HG03457 (cell line): ENCODE data around the gene PALM3.
"Not testable (repeated sequence)": the region's sequence is repeated elsewhere in the genome, so short reads cannot be mapped to it uniquely, and the experiment has no call there.

Experiments
- ATAC-seq: cut with Tn5 transposase; IDR thresholded peaks from one replicate; pipeline ENCODE4 v1.9.1; 2021; ENCODE audit warnings: moderate number of reproducible peaks; ENCODE audit not compliant: unreplicated experiment

PALM3 gene

GRCh38 chr19:14035706-14036105, 26.2 kb downstream of the PALM3 start:
- ATAC-seq: no peak

GRCh38 chr19:14035159-14035558, 26.7 kb downstream of the PALM3 start:
- not testable (repeated sequence) for ATAC-seq

GRCh38 chr19:14033946-14034345, 27.9 kb downstream of the PALM3 start:
- no peak for ATAC-seq

DNA sequence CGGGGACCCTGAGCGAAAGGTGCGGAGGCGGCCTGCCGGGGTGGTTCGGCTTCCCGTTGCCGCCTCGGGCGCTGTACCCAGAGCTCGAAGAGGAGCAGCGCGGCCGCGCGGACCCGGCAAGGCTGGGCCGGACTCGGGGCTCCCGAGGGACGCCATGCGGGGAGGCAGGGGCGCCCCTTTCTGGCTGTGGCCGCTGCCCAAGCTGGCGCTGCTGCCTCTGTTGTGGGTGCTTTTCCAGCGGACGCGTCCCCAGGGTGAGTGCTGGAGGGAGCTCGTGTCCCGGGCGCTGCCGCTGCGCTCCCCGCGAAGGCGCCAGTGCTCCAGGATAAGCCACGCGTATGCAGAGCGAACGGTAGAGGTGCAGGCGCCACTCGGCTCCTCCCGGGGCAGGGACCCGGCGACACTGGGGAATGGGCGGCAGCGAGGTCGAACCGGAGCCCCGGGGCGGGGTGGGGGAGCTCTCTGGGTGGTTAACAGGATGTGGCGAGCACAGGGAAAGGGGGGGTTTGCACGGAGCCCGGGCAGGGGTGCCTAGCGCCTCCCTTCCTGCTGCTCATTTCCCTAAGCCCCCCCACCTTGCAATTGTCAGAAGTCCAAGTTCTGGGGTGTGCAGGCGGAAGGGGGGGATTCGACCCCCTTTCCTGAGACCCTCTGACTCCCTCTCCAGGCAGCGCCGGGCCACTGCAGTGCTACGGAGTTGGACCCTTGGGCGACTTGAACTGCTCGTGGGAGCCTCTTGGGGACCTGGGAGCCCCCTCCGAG, 30.0 kb downstream of the PALM3 start, which contains the start of gene IL27RA:
Gene IL27RA, plus strand, starts transcription at position 44 of the 762 bp plus-strand sequence. Its CDS starts 111 bp downstream, at position 155.
- ATAC-seq: no peak

DNA sequence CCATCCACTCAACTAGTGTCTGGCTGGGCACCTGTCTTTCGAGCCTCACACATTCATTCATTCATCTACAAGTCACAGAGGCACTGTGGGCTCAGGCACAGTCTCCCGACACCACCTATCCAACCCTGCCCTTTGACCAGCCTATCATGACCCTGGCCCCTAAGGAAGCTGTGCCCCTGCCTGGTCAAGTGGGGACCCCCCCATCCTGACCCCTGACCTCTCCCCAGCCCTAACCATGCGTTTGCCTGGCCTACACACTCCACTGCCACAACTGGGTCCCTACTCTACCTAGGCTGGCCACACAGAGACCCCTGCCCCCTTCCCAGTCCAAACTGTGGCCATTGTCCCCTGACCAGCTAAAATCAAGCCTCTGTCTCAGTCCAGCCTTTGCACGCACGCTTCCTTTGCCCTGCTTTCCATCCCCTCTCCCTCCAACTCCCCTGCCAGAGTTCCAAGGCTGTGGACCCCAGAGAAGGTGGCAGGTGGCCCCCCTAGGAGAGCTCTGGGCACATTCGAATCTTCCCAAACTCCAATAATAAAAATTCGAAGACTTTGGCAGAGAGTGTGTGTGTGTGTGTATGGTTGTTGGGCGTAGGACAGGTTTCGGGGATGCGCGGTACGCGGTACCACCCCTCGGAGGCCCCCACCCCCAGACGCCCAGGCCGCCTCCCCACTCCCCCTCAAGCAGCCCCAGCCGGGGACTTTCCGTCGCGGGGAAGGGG, 30.7 kb downstream of the PALM3 start:
- ATAC-seq: no peak

DNA sequence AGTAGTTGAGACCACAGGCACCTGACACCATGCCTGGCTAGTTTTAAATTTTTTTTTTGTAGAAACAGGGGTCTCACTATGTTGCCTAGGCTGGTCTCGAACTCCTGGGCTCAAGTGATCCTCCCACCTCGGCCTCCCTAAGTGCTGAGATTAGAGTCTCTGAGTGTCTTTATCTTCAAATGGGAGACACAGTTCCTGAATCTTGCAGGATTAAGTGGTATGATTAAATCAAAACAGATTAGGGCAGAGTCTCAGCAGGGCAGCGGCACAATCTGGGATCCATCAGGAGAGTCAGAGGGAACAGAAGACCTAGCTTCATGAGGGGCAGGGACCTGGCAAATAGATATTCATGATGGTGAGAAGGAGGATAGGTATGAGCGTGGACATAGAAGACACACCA, 33.0 kb downstream of the PALM3 start:
- no peak for ATAC-seq

- ATAC-seq: no peak
These were observed 33.9 kb downstream of the PALM3 start, which contains the start of gene RLN3 for GRCh38 chr19:14027856-14028450. TSS of gene RLN3 (plus strand) at chr19:14028148. CDS start at chr19:14028205, 57 bp downstream.

- not testable (repeated sequence) for ATAC-seq
These were observed 35.2 kb downstream of the PALM3 start for GRCh38 chr19:14026652-14027192.

GRCh38 chr19:14023404-14024235, 38.3 kb downstream of the PALM3 start:
- ATAC-seq: no peak

DNA sequence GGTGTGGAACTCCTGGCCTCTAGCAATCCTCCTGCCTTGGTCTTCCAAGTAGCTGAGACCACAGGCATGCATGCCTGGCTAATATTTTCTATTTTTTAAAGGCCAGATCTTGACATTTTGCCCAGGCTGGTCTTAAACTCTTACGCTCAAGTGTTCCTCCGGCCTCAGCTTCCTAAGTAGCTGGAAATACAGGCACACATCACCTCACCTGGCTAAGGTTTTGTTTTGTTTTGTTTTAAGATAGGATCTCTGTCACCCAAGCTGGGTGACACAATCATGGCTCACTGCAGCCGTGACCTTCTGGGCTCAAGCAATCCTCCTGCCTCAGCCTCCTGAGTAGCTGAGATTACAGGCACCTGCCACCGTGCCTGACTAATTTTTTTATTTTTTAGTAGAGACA, 39.4 kb downstream of the PALM3 start:
- ATAC-seq: no peak

DNA sequence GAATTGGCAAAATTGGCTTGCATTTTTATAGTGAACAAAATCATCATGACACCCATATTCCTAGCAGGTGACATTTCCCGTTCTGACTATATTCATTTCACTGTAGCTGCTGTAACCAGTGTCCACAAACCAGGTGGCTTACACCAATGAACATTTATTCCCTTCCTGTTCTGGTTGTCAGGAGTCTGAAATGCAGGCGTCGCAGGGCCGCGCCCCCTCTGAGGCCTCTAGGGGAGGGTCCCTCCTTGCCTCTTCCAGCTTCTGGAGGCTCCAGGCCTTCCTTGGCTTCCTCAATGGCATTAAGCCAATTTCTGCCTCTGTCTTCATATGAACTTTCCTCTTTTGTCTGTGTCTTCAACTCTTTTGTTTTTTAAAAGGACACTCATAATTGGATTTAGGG, 40.4 kb downstream of the PALM3 start:
- no peak for ATAC-seq

DNA sequence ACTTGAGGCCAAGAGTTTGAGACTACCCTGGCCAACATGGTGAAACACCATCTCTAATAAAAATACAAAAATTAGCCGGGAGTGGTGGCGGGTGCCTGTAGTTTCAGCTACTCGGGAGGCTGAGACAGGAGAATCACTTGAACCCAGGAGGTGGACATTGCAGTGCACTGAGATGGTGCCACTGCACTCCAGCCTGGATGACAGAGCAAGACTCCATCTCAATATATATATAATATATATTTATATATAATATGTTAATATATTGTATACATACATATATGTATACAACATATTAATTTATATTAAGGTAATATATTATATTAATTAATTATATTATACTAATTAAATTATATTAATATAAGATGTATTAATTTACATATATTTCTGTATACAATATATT, 42.1 kb downstream of the PALM3 start:
- ATAC-seq: not testable (repeated sequence)

GRCh38 chr19:14019100-14019499, 42.8 kb downstream of the PALM3 start:
- no peak for ATAC-seq

DNA sequence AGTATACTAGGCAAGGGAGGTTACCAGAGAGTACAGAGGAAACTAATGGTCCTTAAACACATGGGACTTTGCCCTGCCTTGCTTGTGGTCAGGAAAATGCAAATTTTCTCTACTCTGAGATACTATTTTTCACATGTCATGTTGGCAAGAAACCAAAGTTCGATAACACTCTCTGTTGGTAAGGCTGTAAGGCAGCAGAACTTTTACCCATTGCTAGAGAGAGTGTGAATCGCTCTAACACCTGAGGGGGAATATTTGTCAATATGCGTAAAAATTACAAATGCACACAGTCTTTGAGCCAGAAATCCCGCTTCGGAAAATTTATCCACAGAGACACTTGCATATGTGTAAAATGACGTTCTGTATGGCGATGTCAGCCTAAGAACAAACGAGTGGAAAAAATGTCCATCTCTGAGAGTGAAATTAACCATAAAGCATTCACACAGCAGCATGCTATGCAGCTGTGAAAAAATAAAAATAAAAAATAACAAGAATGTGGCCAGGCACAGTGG, 46.3 kb downstream of the PALM3 start:
- peak; percentile 62 for ATAC-seq

DNA sequence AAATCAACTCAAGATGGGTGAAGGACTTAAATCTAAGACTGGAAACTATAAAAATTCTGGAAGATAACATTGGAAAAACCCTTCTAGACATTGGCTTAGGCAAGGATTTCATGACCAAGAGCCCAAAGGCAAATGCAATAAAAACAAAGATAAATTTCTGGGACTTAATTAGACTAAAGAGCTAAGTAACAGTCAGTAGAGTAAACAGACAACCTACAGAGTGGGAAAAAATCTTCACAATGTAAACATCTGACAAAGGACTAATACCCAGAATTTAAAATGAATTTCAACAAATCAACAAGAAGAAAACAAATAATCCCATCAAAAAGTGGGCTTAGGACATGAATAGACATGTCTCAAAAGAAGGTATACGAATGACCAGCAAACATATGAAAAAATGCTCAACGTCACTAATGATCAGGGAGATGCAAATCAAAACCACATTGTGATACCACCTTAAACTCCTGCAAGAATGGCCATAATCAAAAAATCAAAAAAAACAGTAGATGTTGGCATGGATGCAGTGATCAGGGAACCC, 49.4 kb downstream of the PALM3 start:
- ATAC-seq: no peak

DNA sequence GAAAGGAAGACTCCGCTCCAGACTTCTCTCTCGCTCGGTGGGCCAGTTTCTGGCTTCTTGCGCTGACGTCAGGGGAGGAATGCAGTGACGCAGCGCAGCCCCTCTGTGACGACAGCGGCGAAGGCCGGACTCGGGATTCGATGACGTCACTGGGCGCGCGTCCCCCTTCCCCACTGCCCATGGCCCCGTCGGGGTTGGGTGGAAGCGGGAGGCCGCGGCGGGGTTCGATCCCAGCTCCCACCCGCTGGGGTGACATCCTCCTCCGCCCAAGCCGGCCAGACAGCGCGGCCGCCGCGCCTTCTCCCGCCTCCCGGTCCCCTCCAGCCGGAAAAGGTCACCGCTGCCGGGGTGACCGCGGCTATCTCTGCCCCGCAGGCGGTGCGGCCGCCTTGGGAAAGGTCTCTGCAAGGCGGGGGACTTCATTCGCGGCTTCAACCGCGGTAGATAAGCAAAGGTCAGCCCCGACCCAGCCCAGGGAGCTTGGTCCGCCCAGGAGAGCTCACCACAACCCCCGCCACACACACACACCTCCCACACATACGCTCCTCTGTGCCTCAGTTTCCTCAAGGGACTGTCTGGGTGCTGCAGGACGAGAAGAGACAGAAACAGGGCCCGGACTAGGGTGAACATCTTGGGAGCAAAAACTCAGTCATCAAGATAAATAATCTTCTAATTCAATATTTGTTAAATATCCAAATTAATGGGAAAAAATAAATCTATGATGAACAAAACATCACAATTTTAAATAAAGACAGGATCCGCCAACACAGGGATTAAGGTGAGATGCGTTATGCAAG, 54.9 kb downstream of the PALM3 start:
- peak; percentile 26 for ATAC-seq

DNA sequence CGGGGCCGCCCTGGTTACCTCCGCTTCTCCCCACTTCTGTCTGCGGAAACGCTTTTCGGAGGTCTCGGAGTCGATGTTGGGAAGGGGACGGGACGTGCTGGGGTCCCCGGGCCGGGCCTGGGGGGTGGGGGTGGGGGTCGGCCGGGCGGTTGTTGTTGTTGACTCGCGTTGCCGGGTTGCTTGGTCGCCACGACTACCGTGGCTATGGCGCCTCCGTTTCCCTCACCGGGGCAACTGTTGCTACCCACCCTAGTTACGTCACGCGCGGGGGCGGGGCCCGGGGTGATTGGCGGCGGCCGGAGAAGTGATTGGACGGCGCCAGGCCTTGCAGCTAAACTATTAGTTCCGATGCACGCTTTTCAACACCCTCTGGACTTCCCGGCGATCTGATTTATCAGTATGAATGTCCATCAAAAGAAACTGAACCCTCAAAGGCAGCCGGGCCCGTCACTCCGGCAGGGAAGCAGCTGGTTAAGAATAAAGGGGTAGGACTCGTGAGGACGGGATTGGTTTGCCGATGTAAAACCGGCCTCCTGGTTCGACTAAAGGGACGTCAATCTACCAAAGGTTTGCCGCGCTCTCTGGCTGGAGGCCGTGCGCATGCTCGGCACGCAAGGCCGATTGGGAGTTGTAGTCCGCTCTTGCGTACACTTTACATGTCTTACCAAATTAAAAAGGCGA, 55.7 kb downstream of the PALM3 start, which contains the start of gene RFX1:
Gene RFX1, minus strand, starts transcription at position 236 of the 681 bp plus-strand sequence. CDS start 12,477 bp downstream, outside the sequence.
- peak; percentile 65 for ATAC-seq

GRCh38 chr19:14005349-14006084, 56.4 kb downstream of the PALM3 start:
- ATAC-seq: peak; percentile 24
